Mucosa of descending colon (tissue), 3 donors: ENCODE data around the gene FBXO2. TPM values are rescaled to one million over a fixed set of nuclear protein-coding genes. Genes with fewer than 3 reads are reported as not detected.

Source experiments
- ATAC-seq: fragments of 200-7000 bp; cut with Tn5 transposase; one replicate; pipeline ENCODE4 v1.9.1; 2020; ENCODE audit warnings: mild to moderate bottlenecking, moderate library complexity
- DNase-seq, 3 donors: peaks; one replicate each; pipeline ENCODE4 v3.0.0-alpha.2; 2020
- H3K36me3 ChIP-seq: fragments of 200-600 bp; one replicate; pipeline ENCODE4 v1.8.0; 2021; ENCODE audit warnings: low read depth, mild to moderate bottlenecking
- H3K4me1 ChIP-seq: fragments of 200-600 bp; one replicate; pipeline ENCODE4 v1.8.0; 2021; ENCODE audit warnings: low read depth, mild to moderate bottlenecking
- H3K4me3 ChIP-seq: fragments of 200-600 bp; one replicate; pipeline ENCODE4 v1.8.0; 2021; ENCODE audit warnings: mild to moderate bottlenecking
- H3K9me3 ChIP-seq: fragments of 200-600 bp; one replicate; pipeline ENCODE4 v1.8.0; 2021; ENCODE audit warnings: mild to moderate bottlenecking
- CTCF ChIP-seq: fragments of 200-600 bp; IDR thresholded peaks from one replicate; pipeline ENCODE4 v1.8.0; 2022; ENCODE audit warnings: antibody characterized with exemption, mild to moderate bottlenecking
- intact Hi-C, 2 donors: fragments of 100-400 bp; cut with DNase I in 1 of 2; cut with micrococcal nuclease in 1 of 2; formaldehyde crosslinking; loops; one replicate each; pipeline versions ENCODE4 v1.11.0 to v1.11.1; 2022; cut with DNase I, micrococcal nuclease
- total RNA-seq, 3 donors: library from RNA; stranded (reverse); fragmentation: NEBNext Ultra II Directional in 2 of 3; extraction: Animal tissue kit (Norgen Biotek cat#: 25700) in 2 of 3; gene quantifications; one replicate each; pipeline versions ENCODE4 v1.2.1 to v1.2.4, GENCODE V29; 2021 to 2023
- donor health status: DM: no; HTN: no; CAD: no; lungs with moderate emphysema.
- donor health status: DM: no; HTN: no; CAD: no.
- donor health status: DM: no; HTN: yes; CAD: no.

The FBXO2 gene
- total RNA-seq, 3 donors from 2014 or later = 0.23 to 8.6 (median 0.63) TPM

GRCh38 chr1:11673089-11673769 lies 19.0 kb upstream of the FBXO2 start:
- ATAC-seq (no peak), DNase-seq (no peak)
- intact Hi-C loops = no loop called here
- Histone ChIP-seq H3K36me3 (no peaks in the 10 kb centered on the region), H3K4me3 (no peak overlapping the region), H3K9me3 (no peaks in the 10 kb centered on the region), H3K4me1 (no peaks in the 10 kb centered on the region)
- TF ChIP-seq CTCF = no peak

- no peak for TF ChIP-seq CTCF
- intact Hi-C loops = no loop called here
- no peak for ATAC-seq
- Histone ChIP-seq H3K9me3 (no peaks in the 10 kb centered on the region), H3K36me3 (no peaks in the 10 kb centered on the region), H3K4me3 (no peak overlapping the region), H3K4me1 (no peaks in the 10 kb centered on the region)
- no peak for DNase-seq
Measured at GRCh38 chr1:11671544-11672286, 17.5 kb upstream of the FBXO2 start.

- Histone ChIP-seq H3K9me3 (no peaks in the 10 kb centered on the region), H3K4me3 (no peak overlapping the region), H3K4me1 (no peaks in the 10 kb centered on the region), H3K36me3 (no peaks in the 10 kb centered on the region)
- no peak for TF ChIP-seq CTCF
- DNase-seq (no peak), ATAC-seq (no peak)
- intact Hi-C loops = no loop called here
Measured at GRCh38 chr1:11671205-11671543, 16.9 kb upstream of the FBXO2 start.

GRCh38 chr1:11670747-11671146 lies 16.5 kb upstream of the FBXO2 start:
- no peak for TF ChIP-seq CTCF
- Histone ChIP-seq H3K36me3 (no peaks in the 10 kb centered on the region), H3K4me1 (no peaks in the 10 kb centered on the region), H3K9me3 (no peaks in the 10 kb centered on the region), H3K4me3 (no peak overlapping the region)
- ATAC-seq (no peak), DNase-seq (no peak)
- intact Hi-C loops = no loop called here

GRCh38 chr1:11668516-11668915 lies 14.3 kb upstream of the FBXO2 start:
- DNase-seq (no peak), ATAC-seq (no peak)
- no peaks in the 10 kb centered on the region for H3K36me3 ChIP-seq
- H3K9me3 ChIP-seq = no peaks in the 10 kb centered on the region
- no peaks in the 10 kb centered on the region for H3K4me1 ChIP-seq
- no peak for TF ChIP-seq CTCF
- H3K4me3 ChIP-seq = no peak overlapping the region
- intact Hi-C loops = no loop called here
